Measurements from ENCODE around the gene DCAF7. TPM values are rescaled to one million over a fixed set of nuclear protein-coding genes. Genes with fewer than 3 reads are reported as not detected.

The DCAF7 gene
- total RNA-seq, 2 experiments from 2014 or later: 113 TPM

DNA sequence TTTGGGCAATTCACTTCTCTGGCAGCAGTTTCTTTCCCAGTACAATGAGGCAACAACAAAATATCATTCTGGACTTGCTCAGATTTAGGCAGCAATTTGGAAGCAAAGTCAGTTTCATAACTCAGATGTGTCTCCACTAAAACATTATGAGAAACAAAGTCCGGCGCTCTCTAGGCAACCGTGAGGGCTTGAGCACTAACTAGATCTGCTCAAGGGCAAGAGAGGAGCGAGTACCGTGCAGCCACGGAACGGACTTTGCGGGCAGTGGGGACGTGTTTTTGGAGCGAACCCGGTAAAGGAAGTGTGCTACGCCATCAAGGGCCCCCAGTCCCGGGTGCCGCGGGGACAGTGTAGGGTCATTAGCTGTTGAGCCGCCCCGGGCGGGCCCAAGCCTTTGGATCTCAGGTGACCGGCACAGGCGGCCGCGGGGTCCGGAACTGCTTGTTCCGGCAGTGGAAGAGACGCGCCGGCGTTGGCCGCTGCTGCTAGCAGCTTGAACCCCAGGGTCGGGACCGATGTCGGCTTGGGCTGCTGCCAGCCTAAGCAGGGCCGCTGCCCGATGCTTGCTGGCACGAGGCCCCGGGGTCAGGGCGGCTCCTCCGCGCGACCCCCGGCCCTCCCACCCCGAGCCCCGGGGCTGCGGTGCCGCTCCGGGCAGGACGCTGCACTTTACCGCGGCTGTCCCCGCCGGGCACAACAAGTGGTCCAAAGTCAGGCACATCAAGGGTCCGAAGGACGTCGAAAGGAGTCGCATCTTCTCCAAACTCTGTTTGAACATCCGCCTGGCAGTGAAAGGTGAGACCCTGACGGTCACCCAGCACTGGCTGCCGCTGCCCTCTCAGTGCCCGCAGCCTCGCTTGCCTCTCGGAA is 50.5 kb downstream of the DCAF7 start, which contains the start of gene TACO1:
Gene TACO1 (plus strand): TSS at position 327 of the 870 bp plus-strand sequence. CDS start 189 bp downstream, at position 516.
- peak within 1 kb of the TSS; percentile 98 for H3K4me3 Mint-ChIP-seq
- peak; percentile 89 for ATAC-seq (ENCODE audit: low read depth)
- POLR2A ChIA-PET: interaction anchor here (0.5 to 2.2 kb wide), 8 partner anchors 10 to 1162 kb away, joined by 3 to 15 read pairs (median 4); partner anchors contain the start of gene DCAF7
- H3K9me3 Mint-ChIP-seq: no peaks in the 10 kb centered on the region
- peaks cover 4% of the 10 kb centered on the region for H3K36me3 Mint-ChIP-seq
- DNase-seq: peak; percentile 86
- no peaks in the 10 kb centered on the region for H3K27me3 Mint-ChIP-seq
- peaks cover 26% of the 10 kb centered on the region for H3K4me1 Mint-ChIP-seq
- peak within 1 kb of the TSS; percentile 96 for H3K27ac Mint-ChIP-seq

DNA sequence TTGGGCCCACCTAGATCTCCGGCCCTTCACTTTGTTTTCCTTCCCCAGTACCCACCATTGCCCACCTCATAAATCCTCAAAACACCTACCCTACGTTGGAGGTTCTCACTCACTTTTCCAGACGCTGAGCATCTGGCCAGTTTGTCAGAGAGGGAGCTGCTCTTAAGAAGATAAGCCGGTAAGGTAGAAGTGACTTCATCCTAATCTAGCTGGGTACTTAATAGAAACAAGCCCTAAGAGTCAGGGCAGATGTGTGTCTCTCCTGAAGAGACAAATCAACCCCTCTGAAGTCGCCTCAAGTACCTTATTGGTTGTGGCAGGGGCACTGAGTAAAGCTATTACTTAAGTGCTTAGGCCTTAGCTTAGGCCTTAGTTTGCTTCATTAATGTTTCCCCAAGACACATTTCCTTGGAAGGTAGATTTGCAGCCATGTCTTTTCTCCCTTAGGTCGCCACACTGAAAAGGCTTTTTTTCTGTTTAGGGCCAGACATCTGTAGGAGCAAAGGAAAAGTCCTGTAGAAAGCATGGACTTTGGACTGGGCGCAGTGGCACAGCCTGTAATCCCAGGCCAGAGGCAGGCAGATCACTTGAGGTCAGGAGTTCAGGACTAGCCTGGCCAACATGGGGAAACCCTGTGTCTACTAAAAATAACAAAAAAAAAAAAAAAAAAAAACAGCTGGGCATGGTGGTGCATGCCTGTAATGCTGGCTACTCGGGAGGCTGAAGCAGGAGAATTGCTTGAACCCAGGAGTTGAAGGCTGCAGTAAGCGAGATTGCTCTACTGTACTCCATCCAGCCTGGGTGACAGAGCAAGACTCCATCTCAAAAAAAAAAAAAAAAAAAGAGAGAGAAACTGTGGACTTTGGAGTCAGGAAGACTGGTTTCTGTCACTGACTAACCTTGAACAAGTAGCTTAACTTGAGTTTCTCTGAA is 51.4 kb downstream of the DCAF7 start:
- Mint-ChIP-seq H3K9me3 (no peaks in the 10 kb centered on the region), H3K27me3 (no peaks in the 10 kb centered on the region), H3K27ac (peak overlapping the region; percentile 96), H3K4me1 (peaks cover 26% of the 10 kb centered on the region), H3K4me3 (peak overlapping the region; percentile 98), H3K36me3 (peaks cover 4% of the 10 kb centered on the region)
- DNase-seq (no peak), ATAC-seq (ENCODE audit: low read depth) (peak; percentile 2)
- POLR2A ChIA-PET: interaction anchor here (0.6 to 2.2 kb wide), 12 partner anchors 10 to 242 kb away, joined by 3 to 15 read pairs (median 4); partner anchors contain the start of genes DCAF7 and MAP3K3

DNA sequence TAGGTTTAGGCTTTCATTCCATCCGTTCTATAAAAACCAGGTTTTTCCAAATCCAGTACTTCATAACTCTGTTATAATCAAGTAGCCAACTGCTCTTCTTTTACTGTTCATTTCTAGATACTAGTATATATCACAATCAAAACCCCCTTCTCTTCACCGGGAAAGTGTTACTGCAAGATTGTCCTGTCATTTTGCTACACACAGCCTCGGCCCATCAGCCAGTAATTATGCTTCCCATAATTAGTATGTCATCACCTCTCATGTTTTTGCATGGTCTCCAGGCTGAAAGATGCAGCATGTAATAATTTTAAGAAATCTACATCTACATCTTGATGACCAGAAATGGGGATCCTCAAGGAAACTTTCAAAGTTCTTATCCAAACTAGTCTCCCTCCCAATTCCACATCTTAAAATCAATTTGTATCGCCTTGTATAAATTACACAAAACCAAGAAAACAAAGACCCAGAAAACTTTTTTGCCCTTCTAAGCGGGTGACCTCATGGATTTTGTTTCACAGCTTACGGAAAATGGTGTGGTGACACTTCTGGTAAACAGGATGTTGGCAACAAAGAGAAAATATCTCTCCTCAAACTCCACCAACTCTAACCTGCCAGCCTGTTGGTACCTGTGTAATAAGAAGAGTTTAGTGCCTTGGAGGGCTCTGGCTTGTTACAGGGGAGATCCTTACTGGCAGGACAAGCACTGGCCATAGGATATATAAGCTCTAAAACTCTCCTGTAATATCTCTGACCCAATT is 59.7 kb downstream of the DCAF7 start:
- Mint-ChIP-seq H3K9me3 (no peaks in the 10 kb centered on the region), H3K4me1 (peaks cover 21% of the 10 kb centered on the region), H3K27me3 (no peaks in the 10 kb centered on the region), H3K4me3 (no peak overlapping the region), H3K27ac (peak overlapping the region; percentile 64), H3K36me3 (peaks cover 3% of the 10 kb centered on the region)
- DNase-seq (no peak), ATAC-seq (ENCODE audit: low read depth) (no peak)
- POLR2A ChIA-PET: interaction anchor here (1.1 kb wide), 1 partner anchor 93 kb away, joined by 3 read pairs; no protein-coding TSS in a partner anchor

DNA sequence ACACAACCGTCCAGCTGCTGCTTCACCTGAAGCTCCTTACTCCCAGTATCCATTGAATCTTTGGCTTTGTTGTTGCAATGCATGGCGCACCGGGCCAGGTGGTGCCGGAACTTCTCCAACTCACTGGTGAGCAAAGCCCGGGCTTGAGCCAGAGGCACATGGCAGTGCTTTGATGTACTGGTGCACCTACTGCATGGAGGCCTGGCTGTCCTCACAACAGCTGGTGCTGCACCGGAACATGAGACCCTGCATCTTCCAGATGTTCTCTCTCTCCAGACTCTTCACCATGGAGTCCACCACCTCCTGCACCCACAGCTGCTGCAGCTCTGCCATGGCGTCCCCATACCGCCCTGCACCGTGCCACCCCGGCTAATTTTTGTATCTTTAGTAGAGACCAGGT is 60.6 kb downstream of the DCAF7 start:
- POLR2A ChIA-PET: interaction anchor here (1.1 to 2.0 kb wide), 5 partner anchors 60 to 185 kb away, joined by 3 to 7 read pairs (median 6); no protein-coding TSS in a partner anchor

DNA sequence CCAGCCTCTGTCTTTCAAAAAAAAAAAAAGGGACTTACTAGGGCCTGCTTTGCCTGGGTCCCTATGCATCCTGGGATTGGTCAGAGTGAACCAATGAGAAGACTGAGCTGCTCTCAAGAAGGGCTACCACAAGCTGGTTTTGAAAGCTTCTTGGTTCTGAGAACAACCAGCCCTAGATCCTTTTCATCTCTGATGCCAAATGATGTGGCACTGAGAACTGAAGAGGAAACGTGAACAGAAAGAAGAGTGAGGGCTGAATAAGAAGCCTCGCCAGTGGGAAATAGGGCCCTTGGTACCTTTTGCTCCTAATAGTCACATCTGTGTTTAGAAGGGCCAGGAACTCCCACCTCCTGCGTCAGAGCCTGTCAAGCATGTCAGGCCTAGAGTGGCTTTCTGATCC is 61.1 kb downstream of the DCAF7 start:
- Mint-ChIP-seq H3K4me3 (peak overlapping the region; percentile 38), H3K9me3 (no peaks in the 10 kb centered on the region), H3K4me1 (peaks cover 21% of the 10 kb centered on the region), H3K27me3 (no peaks in the 10 kb centered on the region), H3K36me3 (peaks cover 2% of the 10 kb centered on the region), H3K27ac (peak overlapping the region; percentile 79)
- POLR2A ChIA-PET: interaction anchor here (0.7 to 2.0 kb wide), 10 partner anchors 10 to 229 kb away, joined by 3 to 7 read pairs (median 5); partner anchors contain the start of genes MAP3K3 and TACO1
- ATAC-seq (ENCODE audit: low read depth): peak; percentile 78
- no peak for DNase-seq

More for the DNA sequence above, 60.6 kb downstream of the DCAF7 start:
- no peaks in the 10 kb centered on the region for H3K27me3 Mint-ChIP-seq
- H3K4me3 Mint-ChIP-seq: peak overlapping the region; percentile 38
- peak overlapping the region; percentile 79 for H3K27ac Mint-ChIP-seq
- no peaks in the 10 kb centered on the region for H3K9me3 Mint-ChIP-seq
- peaks cover 21% of the 10 kb centered on the region for H3K4me1 Mint-ChIP-seq
- H3K36me3 Mint-ChIP-seq: peaks cover 2% of the 10 kb centered on the region
- ATAC-seq (ENCODE audit: low read depth) (no peak), DNase-seq (no peak)

DNA sequence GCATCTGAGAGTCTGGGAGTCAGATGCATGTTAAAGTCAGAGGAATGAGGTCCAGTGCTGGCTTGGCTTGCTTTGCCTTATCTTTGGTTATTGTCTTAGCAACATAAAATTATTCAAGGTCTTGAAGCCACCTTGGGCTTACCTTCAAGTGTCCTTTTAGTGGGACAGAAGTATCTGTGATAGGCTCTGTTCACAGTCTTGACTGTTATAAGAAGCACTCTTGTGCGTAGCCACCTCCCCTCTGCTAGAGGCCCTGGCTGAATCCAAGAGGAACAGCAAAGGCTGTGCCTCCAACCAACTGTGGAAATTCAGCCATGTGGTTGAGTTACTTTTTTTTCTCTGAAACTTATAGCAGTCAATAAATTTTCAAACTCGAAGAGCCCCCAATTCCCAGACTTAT is 63.4 kb downstream of the DCAF7 start:
- H3K4me3 Mint-ChIP-seq: no peak overlapping the region
- H3K27ac Mint-ChIP-seq: no peak overlapping the region
- H3K36me3 Mint-ChIP-seq: peaks cover under 1% of the 10 kb centered on the region
- H3K27me3 Mint-ChIP-seq: peaks cover 8% of the 10 kb centered on the region
- POLR2A ChIA-PET: no interaction called here
- H3K4me1 Mint-ChIP-seq: peaks cover 21% of the 10 kb centered on the region
- ATAC-seq (ENCODE audit: low read depth): no peak
- no peak for DNase-seq
- no peaks in the 10 kb centered on the region for H3K9me3 Mint-ChIP-seq

DNA sequence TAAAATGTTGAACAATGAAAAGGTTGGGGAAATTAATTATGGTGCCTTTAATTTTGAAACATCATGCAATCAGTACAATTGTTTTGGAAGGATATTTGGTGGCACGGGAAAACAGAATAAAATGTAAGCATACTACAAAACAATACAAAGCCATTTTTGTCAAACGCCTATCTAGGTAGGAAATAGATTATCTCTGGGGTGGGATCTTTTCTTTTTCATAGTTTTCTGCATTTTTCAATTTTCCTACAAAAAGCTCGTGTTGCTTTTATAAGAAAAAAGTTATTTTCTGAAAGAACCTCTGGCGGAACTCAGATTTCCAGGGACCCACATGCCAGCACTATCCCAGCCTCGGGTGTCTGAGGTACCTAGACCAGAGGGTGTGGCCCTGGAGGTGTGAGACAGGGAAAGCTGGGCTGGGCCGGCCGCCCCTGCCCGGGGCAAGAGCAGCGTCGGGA is 71.0 kb downstream of the DCAF7 start:
- Mint-ChIP-seq H3K4me1 (peaks cover 23% of the 10 kb centered on the region), H3K36me3 (no peaks in the 10 kb centered on the region), H3K27me3 (peaks cover 8% of the 10 kb centered on the region), H3K27ac (peak overlapping the region; percentile 48), H3K4me3 (peak overlapping the region; percentile 94), H3K9me3 (no peaks in the 10 kb centered on the region)
- no peak for ATAC-seq (ENCODE audit: low read depth)
- POLR2A ChIA-PET: interaction anchor here (1.0 to 2.6 kb wide), 10 partner anchors 9 to 525 kb away, joined by 3 to 20 read pairs (median 8); partner anchors contain the start of genes CCDC47, CYB561, DCAF7 and DDX42
- DNase-seq: no peak

DNA sequence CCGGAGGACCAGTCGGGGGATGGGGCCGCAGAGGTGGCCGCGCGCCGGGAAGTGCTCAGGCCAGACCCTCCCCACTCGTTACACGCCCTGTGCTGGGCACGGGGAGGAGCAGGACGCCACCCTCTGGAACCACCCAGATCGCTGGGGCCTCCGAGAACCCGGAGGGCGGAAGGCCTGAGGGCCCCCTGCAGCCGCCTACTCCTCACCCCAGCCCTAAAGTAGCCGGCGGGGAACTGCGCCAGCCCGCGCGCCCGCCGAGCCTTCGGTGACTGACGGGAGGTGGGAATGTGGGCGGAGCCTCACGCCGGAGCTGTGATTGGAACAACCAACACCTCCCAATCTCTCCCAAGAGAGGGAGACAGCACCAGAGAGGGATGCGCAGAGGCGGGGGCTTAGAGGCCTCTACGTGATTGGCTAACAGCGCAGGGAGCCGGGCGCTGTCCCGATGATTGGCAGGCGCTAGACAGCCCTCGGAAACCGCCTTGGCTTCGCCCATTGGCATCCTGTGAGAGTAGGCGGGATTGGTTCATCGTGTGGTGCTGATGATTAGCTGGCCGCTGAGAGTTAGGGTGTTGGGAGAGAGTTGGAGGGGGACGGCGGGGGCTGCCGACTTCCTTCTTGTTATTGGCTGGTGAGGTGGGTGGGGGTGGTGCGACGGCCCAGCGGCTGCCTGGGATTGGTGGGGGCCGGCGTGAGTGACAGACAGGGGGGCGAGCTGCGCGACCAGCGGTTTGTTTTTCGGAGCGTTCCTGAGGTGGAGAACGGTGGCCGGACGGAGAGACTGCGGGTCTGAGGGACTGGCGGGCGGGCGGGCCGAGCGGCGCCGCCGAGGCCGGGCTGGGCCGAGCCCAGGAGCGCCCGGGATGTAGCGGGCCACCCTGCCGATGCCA is 71.7 kb downstream of the DCAF7 start, which contains the start of gene MAP3K3:
Gene MAP3K3 (plus strand): TSS at position 734 of the 890 bp plus-strand sequence. CDS start 343 bp downstream, outside the sequence.
- peak within 1 kb of the TSS; percentile 99 for H3K4me3 Mint-ChIP-seq
- peak; percentile 93 for ATAC-seq (ENCODE audit: low read depth)
- H3K4me1 Mint-ChIP-seq: peaks cover 28% of the 10 kb centered on the region
- peak; percentile 90 for DNase-seq
- H3K27ac Mint-ChIP-seq: peak within 1 kb of the TSS; percentile 97
- H3K36me3 Mint-ChIP-seq: no peaks in the 10 kb centered on the region
- H3K9me3 Mint-ChIP-seq: no peaks in the 10 kb centered on the region
- POLR2A ChIA-PET: interaction anchor here (0.6 to 2.6 kb wide), 19 partner anchors 10 to 1566 kb away, joined by 3 to 20 read pairs (median 5); partner anchors contain the start of genes CCDC47, CYB561, DCAF7 and DDX42
- peaks cover 8% of the 10 kb centered on the region for H3K27me3 Mint-ChIP-seq

DNA sequence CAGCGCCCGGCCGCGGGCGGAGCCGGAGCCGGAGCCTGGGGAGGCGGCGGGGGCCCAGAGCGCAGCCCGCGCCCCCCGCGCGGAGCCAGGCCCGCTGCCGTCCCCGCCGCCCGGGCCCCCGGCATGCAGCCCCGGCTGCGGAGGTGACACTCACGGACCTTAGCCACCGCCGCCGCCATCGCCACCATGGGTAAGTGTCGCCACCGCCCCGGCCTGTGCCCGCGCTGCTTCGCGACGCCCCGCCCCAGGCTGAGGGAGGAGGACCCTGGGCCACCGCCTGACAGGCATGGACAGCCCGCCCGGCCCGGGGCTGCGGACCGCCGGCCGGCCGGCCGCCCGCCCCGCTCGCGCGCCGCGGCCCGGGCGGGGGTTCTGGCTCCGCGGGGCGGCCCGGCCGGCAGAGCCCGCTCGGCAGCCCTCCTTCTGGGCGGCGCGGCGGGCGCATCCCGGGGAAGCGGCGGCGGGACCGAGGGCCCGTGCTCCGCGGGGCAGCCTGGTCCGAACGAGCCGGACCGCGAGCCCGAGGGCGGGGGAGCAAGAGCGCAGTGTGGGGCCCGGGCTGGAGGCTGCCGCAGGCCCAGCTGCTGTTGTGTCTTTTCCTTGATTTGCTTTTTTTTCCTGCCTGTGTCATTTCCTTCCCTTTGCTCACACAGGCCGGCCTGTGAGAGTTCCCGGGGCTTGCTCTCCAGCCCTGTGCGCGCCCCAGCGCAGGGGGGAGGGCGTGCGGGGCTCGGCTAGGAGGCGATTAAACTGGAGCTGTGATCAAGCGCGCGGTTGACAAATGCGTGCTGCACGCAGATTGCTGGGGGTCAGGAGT is 72.5 kb downstream of the DCAF7 start:
- Mint-ChIP-seq H3K27ac (peak overlapping the region; percentile 97), H3K4me1 (peaks cover 31% of the 10 kb centered on the region), H3K9me3 (no peaks in the 10 kb centered on the region), H3K27me3 (peaks cover 5% of the 10 kb centered on the region), H3K4me3 (peak overlapping the region; percentile 99), H3K36me3 (no peaks in the 10 kb centered on the region)
- DNase-seq (peak; percentile 61), ATAC-seq (ENCODE audit: low read depth) (peak; percentile 13)
- POLR2A ChIA-PET: interaction anchor here (0.6 to 2.6 kb wide), 18 partner anchors 11 to 523 kb away, joined by 3 to 20 read pairs (median 6); partner anchors contain the start of genes CCDC47, CYB561, DCAF7 and DDX42

DNA sequence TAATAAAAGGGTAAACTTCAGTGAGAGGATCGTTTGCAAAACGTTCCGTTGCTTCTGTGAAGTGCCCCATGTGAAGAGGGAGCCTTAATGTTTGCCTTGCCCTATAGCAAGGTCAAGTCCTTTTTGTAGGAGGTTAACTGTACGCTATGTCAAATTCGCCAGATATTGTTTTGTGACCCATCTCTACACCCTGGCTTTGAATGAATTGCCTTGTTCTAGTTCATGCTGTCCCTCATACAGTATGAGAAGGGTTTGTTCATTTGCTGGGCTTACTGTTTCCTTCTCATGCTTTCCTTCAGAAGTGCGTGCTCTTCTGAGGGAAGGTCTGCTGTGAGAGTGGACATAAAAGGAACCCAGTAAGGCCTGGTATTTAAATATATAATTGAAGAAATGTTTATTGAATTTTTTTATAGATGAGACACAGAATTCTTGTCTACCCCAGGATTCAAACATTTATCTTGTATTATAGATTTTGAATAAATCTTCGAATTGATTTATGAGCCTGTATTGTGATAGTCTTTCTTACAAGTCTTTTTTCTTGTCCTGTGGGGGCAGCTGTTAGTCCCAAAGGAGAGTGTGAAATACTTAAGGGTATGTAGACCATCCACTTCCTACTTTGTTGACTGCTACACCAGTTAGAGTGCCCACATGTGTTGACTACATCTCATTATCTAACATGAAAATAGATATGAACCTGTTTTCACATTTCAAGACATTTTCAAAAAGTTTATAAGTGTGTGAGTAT is 73.7 kb downstream of the DCAF7 start:
- DNase-seq (no peak), ATAC-seq (ENCODE audit: low read depth) (no peak)
- H3K27ac Mint-ChIP-seq: no peak overlapping the region
- POLR2A ChIA-PET: interaction anchor here (0.6 to 2.6 kb wide), 9 partner anchors 70 to 92 kb away, joined by 3 to 18 read pairs (median 5); partner anchors contain the start of gene DCAF7
- peak overlapping the region; percentile 99 for H3K4me3 Mint-ChIP-seq
- H3K36me3 Mint-ChIP-seq: no peaks in the 10 kb centered on the region
- H3K4me1 Mint-ChIP-seq: peaks cover 31% of the 10 kb centered on the region
- no peaks in the 10 kb centered on the region for H3K9me3 Mint-ChIP-seq
- H3K27me3 Mint-ChIP-seq: no peaks in the 10 kb centered on the region
